ENCODE data around the gene ELAPOR1.
A peak's percentile ranks its signal among the peaks of the same experiment; 100 is the strongest.

ELAPOR1 gene

DNA sequence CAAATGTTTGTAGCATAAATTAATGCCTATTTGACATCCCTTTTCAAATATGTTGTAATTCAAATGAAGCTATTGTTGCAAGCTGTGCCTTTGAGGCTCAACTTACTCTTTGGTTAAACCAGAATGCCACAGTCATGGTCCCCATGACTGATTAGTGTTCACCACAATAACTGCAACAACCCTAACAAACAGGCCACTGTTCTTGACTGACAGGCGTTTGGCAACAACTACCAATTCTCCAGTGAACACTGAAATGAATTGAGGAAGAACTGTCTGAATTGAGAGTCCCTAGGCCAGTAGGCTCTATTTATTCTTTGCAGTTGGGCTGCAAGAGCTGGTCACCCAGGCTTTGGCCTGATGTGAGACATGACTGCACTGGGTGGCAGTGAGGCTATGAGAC lies 30.0 kb upstream of the ELAPOR1 start:
- Histone ChIP-seq H4K20me1 (ENCODE audit: insufficient read depth, low read length) (no peaks in the 10 kb centered on the region), H3K9ac (ENCODE audit: low read length) (no peak overlapping the region), H3K4me3 (ENCODE audit: low read depth, low read length, poor library complexity, severe bottlenecking) (no peak overlapping the region), H2AFZ (ENCODE audit: low read length) (no peak overlapping the region), H3K4me2 (ENCODE audit: low read length) (no peak overlapping the region), H3K4me1 (ENCODE audit: insufficient read depth, low read length, severe bottlenecking) (no peaks in the 10 kb centered on the region), H3K9me2 (ENCODE audit: low read depth, low read length) (no peaks in the 10 kb centered on the region), H3K36me3 (ENCODE audit: insufficient read depth, low read length) (no peaks in the 10 kb centered on the region), H3K79me2 (ENCODE audit: insufficient read depth, low read length) (no peaks in the 10 kb centered on the region), H3F3A (ENCODE audit: insufficient read depth, low read length) (no peaks in the 10 kb centered on the region), H3K9me3 (ENCODE audit: low read length) (no peaks in the 10 kb centered on the region), H3K27ac (ENCODE audit: low read depth, low read length, poor library complexity, severe bottlenecking) (no peak overlapping the region), H3K27me3 (ENCODE audit: insufficient read depth, low read length) (no peaks in the 10 kb centered on the region)
- TF ChIP-seq, protein P1, sequence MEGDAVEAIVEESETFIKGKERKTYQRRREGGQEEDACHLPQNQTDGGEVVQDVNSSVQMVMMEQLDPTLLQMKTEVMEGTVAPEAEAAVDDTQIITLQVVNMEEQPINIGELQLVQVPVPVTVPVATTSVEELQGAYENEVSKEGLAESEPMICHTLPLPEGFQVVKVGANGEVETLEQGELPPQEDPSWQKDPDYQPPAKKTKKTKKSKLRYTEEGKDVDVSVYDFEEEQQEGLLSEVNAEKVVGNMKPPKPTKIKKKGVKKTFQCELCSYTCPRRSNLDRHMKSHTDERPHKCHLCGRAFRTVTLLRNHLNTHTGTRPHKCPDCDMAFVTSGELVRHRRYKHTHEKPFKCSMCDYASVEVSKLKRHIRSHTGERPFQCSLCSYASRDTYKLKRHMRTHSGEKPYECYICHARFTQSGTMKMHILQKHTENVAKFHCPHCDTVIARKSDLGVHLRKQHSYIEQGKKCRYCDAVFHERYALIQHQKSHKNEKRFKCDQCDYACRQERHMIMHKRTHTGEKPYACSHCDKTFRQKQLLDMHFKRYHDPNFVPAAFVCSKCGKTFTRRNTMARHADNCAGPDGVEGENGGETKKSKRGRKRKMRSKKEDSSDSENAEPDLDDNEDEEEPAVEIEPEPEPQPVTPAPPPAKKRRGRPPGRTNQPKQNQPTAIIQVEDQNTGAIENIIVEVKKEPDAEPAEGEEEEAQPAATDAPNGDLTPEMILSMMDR (IDR thresholded peaks at IDR 0.05; ENCODE audit: low read length), result no peak
- no peak for TF ChIP-seq EZH2 (IDR thresholded peaks at IDR 0.05; ENCODE audit: borderline replicate concordance, low read length)

DNA sequence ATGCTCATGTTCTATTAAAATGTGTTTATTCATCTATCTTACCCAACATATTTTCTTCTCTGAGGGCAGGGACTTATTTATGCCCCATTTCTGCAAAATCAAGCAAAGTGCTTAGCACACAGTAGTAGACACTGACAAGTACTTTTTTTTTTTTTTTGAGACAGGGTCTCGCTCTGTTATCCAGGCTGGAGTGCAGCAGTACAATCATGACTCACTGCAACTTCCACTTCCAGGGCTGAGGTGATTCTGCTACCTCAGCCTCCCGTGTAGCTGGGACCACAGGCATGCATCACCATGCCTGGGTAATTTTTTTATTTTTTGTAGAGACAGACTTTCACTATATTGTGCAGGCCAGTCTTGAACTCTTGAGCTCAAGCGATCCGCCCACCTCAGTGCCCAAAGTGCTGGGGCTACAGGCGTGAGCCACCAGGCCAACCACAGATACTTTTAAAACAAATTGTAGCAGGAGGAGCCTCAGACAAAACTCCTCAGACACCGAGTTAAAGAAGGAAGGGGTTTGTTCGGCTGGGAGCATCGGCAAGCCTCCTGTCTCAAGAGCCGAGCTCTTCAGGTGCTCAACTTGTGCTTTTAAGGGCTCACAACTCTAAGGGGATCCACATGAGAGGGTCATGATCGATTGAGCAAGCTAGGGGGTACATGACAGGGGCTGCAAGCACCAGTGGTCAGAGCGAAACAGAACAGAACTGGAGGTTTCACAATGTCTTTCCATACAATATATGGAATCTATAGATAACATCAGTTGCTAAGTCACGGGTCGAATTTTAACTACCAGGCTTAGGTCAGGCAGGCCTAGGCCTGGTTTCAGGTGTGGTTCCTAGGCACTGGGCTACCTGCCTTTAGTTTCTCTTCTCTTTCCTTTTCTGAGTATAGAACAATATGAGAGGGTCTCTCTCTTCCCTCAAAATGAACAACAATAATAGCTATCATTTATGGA lies 29.1 kb upstream of the ELAPOR1 start:
- no peaks in the 10 kb centered on the region for H4K20me1 ChIP-seq (ENCODE audit: insufficient read depth, low read length)
- peaks cover 6% of the 10 kb centered on the region for H3K4me1 ChIP-seq (ENCODE audit: insufficient read depth, low read length, severe bottlenecking)
- TF ChIP-seq, protein P1 (IDR thresholded peaks at IDR 0.05; ENCODE audit: low read length), result no peak
- TF ChIP-seq EZH2 (IDR thresholded peaks at IDR 0.05; ENCODE audit: borderline replicate concordance, low read length), result no peak
- H3K9me3 ChIP-seq (ENCODE audit: low read length), result no peaks in the 10 kb centered on the region
- H3K27ac ChIP-seq (ENCODE audit: low read depth, low read length, poor library complexity, severe bottlenecking), result no peak overlapping the region
- H3F3A ChIP-seq (ENCODE audit: insufficient read depth, low read length), result no peaks in the 10 kb centered on the region
- H3K9me2 ChIP-seq (ENCODE audit: low read depth, low read length), result no peaks in the 10 kb centered on the region
- H3K9ac ChIP-seq (ENCODE audit: low read length), result no peak overlapping the region
- no peak overlapping the region for H3K4me2 ChIP-seq (ENCODE audit: low read length)
- no peaks in the 10 kb centered on the region for H3K79me2 ChIP-seq (ENCODE audit: insufficient read depth, low read length)
- no peaks in the 10 kb centered on the region for H3K27me3 ChIP-seq (ENCODE audit: insufficient read depth, low read length)
- no peaks in the 10 kb centered on the region for H3K36me3 ChIP-seq (ENCODE audit: insufficient read depth, low read length)
- no peak overlapping the region for H2AFZ ChIP-seq (ENCODE audit: low read length)
- H3K4me3 ChIP-seq (ENCODE audit: low read depth, low read length, poor library complexity, severe bottlenecking), result no peak overlapping the region

DNA sequence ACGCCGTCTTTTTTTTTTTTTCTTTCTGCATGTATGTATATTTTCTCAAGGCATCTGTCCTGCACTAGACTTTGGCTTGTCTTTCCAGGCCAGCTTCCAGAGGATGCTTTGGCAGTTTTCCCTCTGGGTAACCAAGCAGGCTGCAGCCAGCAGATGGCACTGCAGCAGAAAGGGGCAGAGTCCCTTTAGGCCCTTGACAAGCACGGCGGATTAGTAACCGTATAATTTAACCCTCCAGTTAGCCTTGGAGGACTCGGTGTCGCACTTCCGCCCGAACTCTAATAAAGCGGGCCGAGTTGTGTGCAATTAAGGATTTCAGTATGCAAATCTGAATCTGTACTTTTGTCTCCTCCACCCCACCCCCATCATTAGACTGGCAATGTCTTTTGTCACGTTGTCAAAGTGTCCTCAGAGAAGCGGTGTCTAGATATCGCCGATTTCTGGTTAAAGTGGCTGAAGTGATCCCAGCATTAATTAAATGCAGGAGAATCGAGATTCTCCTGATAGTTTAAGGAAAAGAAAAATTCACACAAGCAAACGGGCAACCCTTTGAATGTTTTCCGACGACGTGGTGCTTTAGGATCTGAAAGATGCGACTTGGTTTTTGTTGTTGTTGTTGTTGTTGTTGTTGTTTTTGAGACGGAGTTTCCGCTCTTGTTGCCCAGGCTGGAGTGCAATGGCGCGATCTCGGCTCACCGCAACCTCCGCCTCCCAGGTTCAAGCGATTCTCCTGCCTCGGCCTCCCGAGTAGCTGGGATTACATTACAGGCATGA lies 24.5 kb upstream of the ELAPOR1 start:
- no peak overlapping the region for H2AFZ ChIP-seq (ENCODE audit: low read length)
- peak overlapping the region; percentile 93 for H3K4me2 ChIP-seq (ENCODE audit: low read length)
- H3K27me3 ChIP-seq (ENCODE audit: insufficient read depth, low read length), result no peaks in the 10 kb centered on the region
- peak overlapping the region; percentile 95 for H3K27ac ChIP-seq (ENCODE audit: low read depth, low read length, poor library complexity, severe bottlenecking)
- peak overlapping the region; percentile 92; the same call in 1 of the 2 replicates for H3K9ac ChIP-seq (ENCODE audit: low read length)
- H3K9me2 ChIP-seq (ENCODE audit: low read depth, low read length), result no peaks in the 10 kb centered on the region
- H3K4me1 ChIP-seq (ENCODE audit: insufficient read depth, low read length, severe bottlenecking), result peaks cover 28% of the 10 kb centered on the region
- H3K9me3 ChIP-seq (ENCODE audit: low read length), result no peaks in the 10 kb centered on the region
- TF ChIP-seq, protein P1 (IDR thresholded peaks at IDR 0.05; ENCODE audit: low read length), result peak; percentile 90
- no peak for TF ChIP-seq EZH2 (IDR thresholded peaks at IDR 0.05; ENCODE audit: borderline replicate concordance, low read length)
- no peaks in the 10 kb centered on the region; the same call in 1 of the 2 replicates for H3F3A ChIP-seq (ENCODE audit: insufficient read depth, low read length)
- H3K36me3 ChIP-seq (ENCODE audit: insufficient read depth, low read length), result peaks cover 15% of the 10 kb centered on the region
- H4K20me1 ChIP-seq (ENCODE audit: insufficient read depth, low read length), result no peaks in the 10 kb centered on the region
- H3K4me3 ChIP-seq (ENCODE audit: low read depth, low read length, poor library complexity, severe bottlenecking), result peak overlapping the region; percentile 82
- peaks cover 20% of the 10 kb centered on the region for H3K79me2 ChIP-seq (ENCODE audit: insufficient read depth, low read length)
